ENCODE results near the gene POLA1. TPM values are rescaled to one million over a fixed set of nuclear protein-coding genes. Genes with fewer than 3 reads are reported as not detected.
A peak's percentile ranks its signal among the peaks of the same experiment; 100 is the strongest.

Gene POLA1
- total and polyA plus RNA-seq, 2 experiments from 2014 or later, result 4.9 to 19.0 TPM

DNA sequence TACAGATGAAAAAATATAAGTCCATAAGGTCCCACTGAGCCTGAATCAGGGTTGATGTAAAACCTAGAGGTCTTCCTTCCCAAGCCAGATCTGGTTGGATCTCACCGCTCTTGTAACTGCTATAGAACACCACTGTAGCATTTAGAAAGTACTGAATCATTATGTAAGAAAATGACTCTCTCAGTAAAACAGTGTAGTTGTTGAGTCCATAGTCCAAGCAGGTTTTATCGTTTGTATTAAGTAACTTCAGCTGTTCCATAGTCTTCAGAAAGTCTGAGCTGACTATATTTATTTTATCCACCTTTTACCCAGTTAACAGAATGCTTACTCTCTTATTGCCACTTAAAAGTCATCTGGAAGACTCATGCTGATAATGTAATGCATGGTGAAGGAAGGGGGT is 82.2 kb downstream of the POLA1 start:
- Histone ChIP-seq H3K4me2 (peak overlapping the region; percentile 22), H3K79me2 (no peaks in the 10 kb centered on the region), H3K4me3 (no peak overlapping the region), H3K4me1 (ENCODE audit: insufficient read depth) (peaks cover 8% of the 10 kb centered on the region), H3K9me3 (ENCODE audit: low read depth) (no peaks in the 10 kb centered on the region), H3K27me3 (no peaks in the 10 kb centered on the region), H3K27ac (peak overlapping the region; percentile 32), H4K20me1 (ENCODE audit: insufficient read depth, poor library complexity, severe bottlenecking) (no peaks in the 10 kb centered on the region), H3K9me2 (replicated peaks; ENCODE audit: insufficient read depth) (no peaks in the 10 kb centered on the region), H3K36me3 (replicated peaks; ENCODE audit: insufficient read depth, low read depth) (no peaks in the 10 kb centered on the region), H2AFZ (no peak overlapping the region)
- peak; percentile 17 for DNase-seq (ENCODE audit: low spot score)
- no peak for TF ChIP-seq EZH2 (IDR thresholded peaks at IDR 0.05; ENCODE audit: borderline replicate concordance)
- WGBS (ENCODE audit: low lambda C conversion rate, missing lambda C conversion rate), result 67% methylated on average over 2 of the region's 2 CpGs

DNA sequence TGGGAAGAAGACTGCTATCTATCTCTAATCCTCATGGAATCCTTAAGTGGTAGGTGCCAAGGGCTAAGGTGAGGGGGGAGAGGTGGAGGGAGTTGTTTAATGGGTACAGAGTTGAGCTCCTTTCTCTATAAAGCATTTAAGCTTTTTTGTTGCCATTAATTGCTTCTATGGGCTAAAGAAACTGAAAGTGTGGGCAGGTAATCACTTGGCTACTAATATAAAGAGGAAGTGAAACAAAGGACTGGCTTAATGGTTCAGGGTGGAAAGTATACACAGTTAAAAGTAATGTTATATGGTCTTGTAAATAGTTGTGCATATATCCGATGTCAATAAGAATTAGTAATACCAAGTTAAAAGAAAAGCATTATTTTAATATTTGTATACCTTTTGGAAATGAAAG is 83.9 kb downstream of the POLA1 start:
- no peaks in the 10 kb centered on the region for H3K9me3 ChIP-seq (ENCODE audit: low read depth)
- TF ChIP-seq EZH2 (IDR thresholded peaks at IDR 0.05; ENCODE audit: borderline replicate concordance), result no peak
- TF ChIP-seq, protein P1, sequence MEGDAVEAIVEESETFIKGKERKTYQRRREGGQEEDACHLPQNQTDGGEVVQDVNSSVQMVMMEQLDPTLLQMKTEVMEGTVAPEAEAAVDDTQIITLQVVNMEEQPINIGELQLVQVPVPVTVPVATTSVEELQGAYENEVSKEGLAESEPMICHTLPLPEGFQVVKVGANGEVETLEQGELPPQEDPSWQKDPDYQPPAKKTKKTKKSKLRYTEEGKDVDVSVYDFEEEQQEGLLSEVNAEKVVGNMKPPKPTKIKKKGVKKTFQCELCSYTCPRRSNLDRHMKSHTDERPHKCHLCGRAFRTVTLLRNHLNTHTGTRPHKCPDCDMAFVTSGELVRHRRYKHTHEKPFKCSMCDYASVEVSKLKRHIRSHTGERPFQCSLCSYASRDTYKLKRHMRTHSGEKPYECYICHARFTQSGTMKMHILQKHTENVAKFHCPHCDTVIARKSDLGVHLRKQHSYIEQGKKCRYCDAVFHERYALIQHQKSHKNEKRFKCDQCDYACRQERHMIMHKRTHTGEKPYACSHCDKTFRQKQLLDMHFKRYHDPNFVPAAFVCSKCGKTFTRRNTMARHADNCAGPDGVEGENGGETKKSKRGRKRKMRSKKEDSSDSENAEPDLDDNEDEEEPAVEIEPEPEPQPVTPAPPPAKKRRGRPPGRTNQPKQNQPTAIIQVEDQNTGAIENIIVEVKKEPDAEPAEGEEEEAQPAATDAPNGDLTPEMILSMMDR (IDR thresholded peaks at IDR 0.05; ENCODE audit: poor library complexity), result no peak
- TF ChIP-seq EZH2phosphoT487 (IDR thresholded peaks at IDR 0.05; ENCODE audit: low read depth, severe bottlenecking, unreplicated experiment), result no peak
- WGBS (ENCODE audit: low lambda C conversion rate, missing lambda C conversion rate), result 94% methylated on average over 1 of the region's 1 CpG
- no peak overlapping the region for H3K4me3 ChIP-seq
- no peaks in the 10 kb centered on the region for H3K36me3 ChIP-seq (replicated peaks; ENCODE audit: insufficient read depth, low read depth)
- no peaks in the 10 kb centered on the region for H3K9me2 ChIP-seq (replicated peaks; ENCODE audit: insufficient read depth)
- H4K20me1 ChIP-seq (ENCODE audit: insufficient read depth, poor library complexity, severe bottlenecking), result no peaks in the 10 kb centered on the region
- no peak overlapping the region for H3K4me2 ChIP-seq
- no peaks in the 10 kb centered on the region for H3K79me2 ChIP-seq
- H2AFZ ChIP-seq, result no peak overlapping the region
- peaks cover 8% of the 10 kb centered on the region for H3K4me1 ChIP-seq (ENCODE audit: insufficient read depth)
- H3K27ac ChIP-seq, result no peak overlapping the region
- DNase-seq (ENCODE audit: low spot score), result no peak
- H3K27me3 ChIP-seq, result no peaks in the 10 kb centered on the region

DNA sequence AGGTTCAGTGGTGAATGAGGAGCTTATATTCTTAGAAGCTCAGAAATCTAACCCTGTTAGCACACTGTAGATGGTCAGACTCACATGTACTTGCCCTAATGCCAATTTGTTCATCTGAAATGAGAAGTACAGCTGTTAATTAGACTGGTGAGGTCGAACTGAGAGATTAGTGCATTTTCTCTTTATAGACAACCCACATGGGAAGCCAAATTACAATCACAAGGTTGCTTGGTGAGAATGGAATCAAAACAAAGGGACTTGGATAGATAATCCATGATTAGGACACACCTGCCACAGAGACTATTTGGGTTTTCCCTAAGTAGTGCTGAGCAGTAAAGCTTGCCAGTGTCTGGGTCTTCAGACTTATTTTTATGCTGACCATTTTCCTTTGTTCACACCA is 88.3 kb downstream of the POLA1 start:
- no peaks in the 10 kb centered on the region for H3K36me3 ChIP-seq (replicated peaks; ENCODE audit: insufficient read depth, low read depth)
- no peak overlapping the region for H3K27ac ChIP-seq
- H3K79me2 ChIP-seq, result no peaks in the 10 kb centered on the region
- no peak for DNase-seq (ENCODE audit: low spot score)
- H3K9me3 ChIP-seq (ENCODE audit: low read depth), result no peaks in the 10 kb centered on the region
- 77% methylated on average over 1 of the region's 1 CpG for WGBS (ENCODE audit: low lambda C conversion rate, missing lambda C conversion rate)
- no peak overlapping the region for H3K4me2 ChIP-seq
- H4K20me1 ChIP-seq (ENCODE audit: insufficient read depth, poor library complexity, severe bottlenecking), result no peaks in the 10 kb centered on the region
- TF ChIP-seq EZH2phosphoT487 (IDR thresholded peaks at IDR 0.05; ENCODE audit: low read depth, severe bottlenecking, unreplicated experiment), result no peak
- no peak for TF ChIP-seq EZH2 (IDR thresholded peaks at IDR 0.05; ENCODE audit: borderline replicate concordance)
- TF ChIP-seq, protein P1 (IDR thresholded peaks at IDR 0.05; ENCODE audit: poor library complexity), result no peak
- no peaks in the 10 kb centered on the region for H3K4me1 ChIP-seq (ENCODE audit: insufficient read depth)
- no peaks in the 10 kb centered on the region for H3K9me2 ChIP-seq (replicated peaks; ENCODE audit: insufficient read depth)
- no peak overlapping the region for H2AFZ ChIP-seq
- no peak overlapping the region for H3K4me3 ChIP-seq
- no peaks in the 10 kb centered on the region for H3K27me3 ChIP-seq

DNA sequence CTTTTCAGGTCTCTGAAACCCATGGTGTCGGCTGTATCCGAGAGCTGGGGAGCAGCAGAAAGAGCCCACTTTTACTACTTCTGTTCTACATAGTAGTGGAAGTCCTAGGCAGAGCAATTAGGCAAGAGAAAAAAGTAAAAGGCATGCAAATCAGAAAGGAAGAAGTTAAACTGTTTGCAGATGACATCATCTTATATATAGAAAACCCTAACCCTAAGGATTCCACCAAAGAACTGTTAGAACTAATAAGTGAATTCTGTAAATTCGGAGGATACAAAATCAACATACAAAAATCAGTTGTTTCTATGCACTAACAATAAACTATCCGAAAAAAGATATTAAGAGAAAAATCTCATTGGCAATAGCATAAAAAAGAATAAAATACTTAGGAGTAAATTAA is 95.3 kb downstream of the POLA1 start:
- TF ChIP-seq EZH2phosphoT487 (IDR thresholded peaks at IDR 0.05; ENCODE audit: low read depth, severe bottlenecking, unreplicated experiment) (no peak), EZH2 (IDR thresholded peaks at IDR 0.05; ENCODE audit: borderline replicate concordance) (no peak)
- TF ChIP-seq, protein P1 (IDR thresholded peaks at IDR 0.05; ENCODE audit: poor library complexity), result no peak
- Histone ChIP-seq H3K9me2 (replicated peaks; ENCODE audit: insufficient read depth) (no peaks in the 10 kb centered on the region), H3K36me3 (replicated peaks; ENCODE audit: insufficient read depth, low read depth) (no peaks in the 10 kb centered on the region), H3K4me3 (no peak overlapping the region), H3K79me2 (no peaks in the 10 kb centered on the region), H3K4me2 (no peak overlapping the region), H3K9me3 (ENCODE audit: low read depth) (no peaks in the 10 kb centered on the region), H3K27ac (no peak overlapping the region), H4K20me1 (ENCODE audit: insufficient read depth, poor library complexity, severe bottlenecking) (no peaks in the 10 kb centered on the region), H3K4me1 (ENCODE audit: insufficient read depth) (no peaks in the 10 kb centered on the region), H3K27me3 (no peaks in the 10 kb centered on the region), H2AFZ (no peak overlapping the region)
- WGBS (ENCODE audit: low lambda C conversion rate, missing lambda C conversion rate), result 96% methylated on average over 4 of the region's 4 CpGs
- no peak for DNase-seq (ENCODE audit: low spot score)

All from hepatocyte (in vitro differentiated cells).